NCI-H1092 (cell line): Measurements from ENCODE around the gene CARS1.

Experiments used
- DNase-seq: peaks from one replicate; lab custom pipeline; 2025; lab: John Stamatoyannopoulos, UW

CARS1 gene

DNA sequence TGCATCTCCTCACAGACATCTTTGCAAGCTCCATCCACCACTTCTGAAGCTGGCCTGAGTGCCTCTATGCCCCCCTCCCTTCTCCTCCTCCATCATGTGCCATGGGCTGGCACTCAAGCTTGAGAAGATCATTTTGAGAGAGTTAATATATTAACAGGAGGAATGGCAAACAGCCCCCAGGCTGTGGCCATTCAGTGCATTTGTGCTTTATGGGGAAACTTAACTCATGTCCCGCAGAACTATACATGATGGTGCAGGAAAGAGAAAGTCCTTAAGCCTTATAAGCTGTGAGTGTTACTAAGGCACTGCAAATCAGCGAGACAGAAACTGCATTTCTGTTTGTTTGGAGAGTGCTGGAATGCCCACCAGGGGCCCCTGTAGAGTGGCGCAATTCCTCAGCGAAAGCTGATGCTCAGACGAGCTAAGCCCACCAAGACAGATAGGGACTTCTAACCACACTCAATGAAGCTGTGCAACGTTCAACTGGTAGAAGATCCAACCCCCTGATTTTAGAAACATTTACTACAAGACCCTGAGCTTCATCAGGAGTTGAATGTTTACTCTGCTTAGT, 101.2 kb downstream of the CARS1 start:
- no peak for DNase-seq

DNA sequence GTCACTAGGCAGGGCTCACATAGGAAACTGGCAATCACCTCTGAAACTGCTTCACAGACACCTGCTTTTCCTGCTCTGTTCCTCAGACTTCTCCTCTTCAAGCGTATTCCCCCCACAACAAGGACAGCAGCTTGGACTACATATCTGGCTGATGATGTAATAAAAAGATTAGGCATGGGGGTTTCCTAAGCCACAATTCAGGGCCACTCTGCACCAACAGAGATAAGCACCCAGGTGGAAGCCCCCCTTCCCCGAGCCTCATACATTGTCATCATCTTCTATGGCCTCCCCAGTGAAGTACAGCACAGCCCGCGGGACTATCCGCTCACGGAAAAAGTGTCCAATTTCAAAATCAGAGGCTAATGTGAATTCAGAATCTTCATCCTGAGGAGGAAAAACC, 103.0 kb downstream of the CARS1 start:
- DNase-seq = no peak

DNA sequence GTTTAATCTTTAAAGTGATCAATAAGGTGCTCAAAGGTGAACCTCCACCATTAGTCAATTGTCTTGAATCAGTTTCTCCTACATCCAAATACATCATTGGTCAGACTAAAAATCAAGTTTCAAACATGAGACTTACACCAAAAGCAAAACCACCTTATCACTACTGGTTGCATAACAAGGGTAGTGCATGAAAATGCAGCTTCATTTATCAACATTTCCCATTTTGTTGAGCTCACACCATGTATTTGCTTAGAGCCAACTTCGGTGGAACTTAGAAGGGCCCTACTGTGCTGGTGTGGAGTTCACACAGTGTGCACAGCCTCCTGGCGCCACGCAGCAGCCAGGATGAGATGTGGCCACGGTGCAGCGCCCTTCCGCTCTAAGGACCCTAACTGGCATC, 104.9 kb downstream of the CARS1 start:
- DNase-seq = no peak

DNA sequence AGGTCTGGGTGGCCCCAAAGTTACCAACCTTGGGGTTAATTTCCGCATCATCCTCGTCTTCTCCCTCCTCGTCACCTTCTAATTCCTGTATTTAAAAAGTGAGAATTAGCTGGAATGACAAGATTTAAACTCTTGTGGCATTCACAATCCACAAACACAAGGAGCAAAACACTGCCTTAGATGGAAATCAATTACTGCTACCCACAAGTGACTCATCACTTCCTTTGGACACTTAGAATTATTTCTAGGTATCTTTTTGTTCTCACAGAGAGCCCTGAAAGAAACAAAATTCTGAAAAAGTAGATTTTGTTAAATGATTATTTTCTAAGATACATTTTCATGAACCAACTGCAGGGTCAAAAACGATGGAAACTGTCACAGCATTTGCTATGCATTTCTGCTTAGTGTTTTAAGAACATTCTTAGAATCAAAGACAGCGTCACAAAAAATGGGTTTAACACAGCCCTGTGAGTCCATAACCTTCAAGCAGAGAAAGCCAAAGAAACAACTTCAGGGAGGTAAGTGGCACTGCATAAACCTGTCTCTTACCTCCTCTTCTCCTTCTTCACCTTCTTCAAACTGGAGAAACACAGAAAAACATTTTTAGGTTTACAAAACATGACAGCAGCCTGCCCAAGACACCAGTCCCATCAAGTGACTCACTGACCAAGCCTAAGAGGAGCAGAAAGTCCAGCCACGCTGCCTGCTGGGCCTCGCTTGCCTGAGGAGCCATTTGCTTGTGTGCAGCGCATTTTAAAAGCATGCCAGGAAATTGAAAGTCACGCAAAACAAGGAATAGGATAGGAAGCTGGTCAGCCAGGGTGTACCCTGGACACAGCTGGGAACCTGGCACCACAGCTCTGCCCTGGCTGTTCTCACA, 105.8 kb downstream of the CARS1 start:
- DNase-seq = no peak
